PC-3 (cell line): ENCODE results near the gene MACROH2A1. TPM values are rescaled to one million over a fixed set of nuclear protein-coding genes. Genes with fewer than 3 reads are reported as not detected.

Source experiments
- ATAC-seq: fragments of 200-7000 bp; cut with Tn5 transposase; 2 replicates; pipeline ENCODE4 v1.9.1; 2020; ENCODE audit warnings: mild to moderate bottlenecking, moderate library complexity
- BruUV-seq: library from RNA; stranded (reverse); fragments of 400-500 nt; replicated peaks from 2 replicates; lab custom pipeline; 2021; lab: Mats Ljungman, UMichigan
- CTCF ChIA-PET: fragments of 300-600 bp; sonication (Branson Sonifier 250); formaldehyde crosslinking; loops from one replicate; lab custom pipeline; 2022; ENCODE audit warnings: antibody characterized with exemption; lab: Charles Lee
- POLR2A ChIA-PET: fragments of 300-600 bp; sonication (Branson Sonifier 250); formaldehyde crosslinking; loops from one replicate; lab custom pipeline; 2022; ENCODE audit warnings: antibody characterized with exemption; ENCODE audit not compliant: unreplicated experiment; lab: Charles Lee
- DNase-seq: peaks from one replicate; pipeline ENCODE4 v3.0.0-alpha.2; 2015
- H2AFZ ChIP-seq: fragments of 300-600 bp; sonication (generic); 2 replicates; pipeline ENCODE4 v1.6.0; 2016; ENCODE audit warnings: antibody characterized with exemption, low read length
- H3F3A ChIP-seq: fragments of 300-600 bp; sonication (generic); one replicate; pipeline ENCODE4 v1.6.0; 2017; ENCODE audit warnings: antibody characterized with exemption, low read length, control low read depth, mild to moderate bottlenecking; ENCODE audit not compliant: unreplicated experiment
- H3K27ac ChIP-seq: fragments of 300-600 bp; sonication (generic); 2 replicates; pipeline ENCODE4 v1.5.1; 2016; ENCODE audit warnings: mild to moderate bottlenecking, low read length
- H3K27me3 ChIP-seq: fragments of 300-600 bp; sonication (generic); 2 replicates; pipeline ENCODE4 v1.6.1; 2016; ENCODE audit warnings: low read length, mixed read lengths
- H3K36me3 ChIP-seq: fragments of 300-600 bp; sonication (generic); 2 replicates; pipeline ENCODE4 v1.6.1; 2016; ENCODE audit warnings: low read depth, mixed run types, low read length, mixed read lengths
- H3K4me1 ChIP-seq: fragments of 300-600 bp; sonication (generic); 2 replicates; pipeline ENCODE4 v1.5.1; 2016; ENCODE audit warnings: low read length; ENCODE audit not compliant: insufficient read depth
- H3K4me2 ChIP-seq: fragments of 300-600 bp; sonication (generic); 2 replicates; pipeline ENCODE4 v1.6.0; 2016; ENCODE audit warnings: low read length
- H3K4me3 ChIP-seq: fragments of 300-600 bp; sonication (generic); 2 replicates; pipeline ENCODE4 v1.5.1; 2016; ENCODE audit warnings: mild to moderate bottlenecking, low read length, mixed read lengths
- H3K79me2 ChIP-seq: fragments of 300-600 bp; sonication (generic); 2 replicates; pipeline ENCODE4 v1.6.1; 2017; ENCODE audit warnings: low read length, mixed read lengths
- H3K9ac ChIP-seq: fragments of 300-600 bp; sonication (generic); 2 replicates; pipeline ENCODE4 v1.6.0; 2016; ENCODE audit warnings: mild to moderate bottlenecking, low read length
- H3K9me2 ChIP-seq: fragments of 300-600 bp; sonication (generic); replicated peaks from 2 replicates; pipeline ENCODE4 v1.6.1; 2016; ENCODE audit warnings: mixed run types, low read length, mixed read lengths
- H3K9me3 ChIP-seq: fragments of 300-600 bp; sonication (generic); 2 replicates; pipeline ENCODE4 v1.6.1; 2016; ENCODE audit warnings: low read length, mixed read lengths
- H4K20me1 ChIP-seq: fragments of 300-600 bp; sonication (generic); 2 replicates; pipeline ENCODE4 v1.6.1; 2016; ENCODE audit warnings: low read length, mixed read lengths
- EZH2 ChIP-seq: fragments of 300-600 bp; sonication (generic); IDR thresholded peaks from one replicate; pipeline ENCODE4 v1.6.1; 2017; ENCODE audit warnings: antibody characterized with exemption, mild to moderate bottlenecking, low read length; ENCODE audit not compliant: unreplicated experiment
- EZH2phosphoT487 ChIP-seq: fragments of 300-600 bp; sonication (generic); IDR thresholded peaks from 2 replicates; pipeline ENCODE4 v1.6.1; 2018; ENCODE audit warnings: mild to moderate bottlenecking, antibody characterized with exemption, low read length, borderline replicate concordance
- intact Hi-C: fragments of 100-400 bp; cut with micrococcal nuclease; formaldehyde crosslinking; loops from 2 replicates; pipeline ENCODE4 v1.9.0; 2023
- total RNA-seq: library from RNA; depleted of rRNA; stranded (reverse); fragments of >200 nt; gene quantifications from 2 replicates; pipeline ENCODE4 v1.2.3, GENCODE V29; 2014
- TF ChIP-seq, protein P1 (sequence below): fragments of 300-600 bp; sonication (generic); conservative IDR thresholded peaks from 2 replicates; pipeline ENCODE4 v1.5.1; 2017; ENCODE audit warnings: antibody characterized with exemption, low read depth, mild to moderate bottlenecking, low read length

Gene MACROH2A1
- total RNA-seq, 1 experiment from 2014 or later: 388 TPM

DNA sequence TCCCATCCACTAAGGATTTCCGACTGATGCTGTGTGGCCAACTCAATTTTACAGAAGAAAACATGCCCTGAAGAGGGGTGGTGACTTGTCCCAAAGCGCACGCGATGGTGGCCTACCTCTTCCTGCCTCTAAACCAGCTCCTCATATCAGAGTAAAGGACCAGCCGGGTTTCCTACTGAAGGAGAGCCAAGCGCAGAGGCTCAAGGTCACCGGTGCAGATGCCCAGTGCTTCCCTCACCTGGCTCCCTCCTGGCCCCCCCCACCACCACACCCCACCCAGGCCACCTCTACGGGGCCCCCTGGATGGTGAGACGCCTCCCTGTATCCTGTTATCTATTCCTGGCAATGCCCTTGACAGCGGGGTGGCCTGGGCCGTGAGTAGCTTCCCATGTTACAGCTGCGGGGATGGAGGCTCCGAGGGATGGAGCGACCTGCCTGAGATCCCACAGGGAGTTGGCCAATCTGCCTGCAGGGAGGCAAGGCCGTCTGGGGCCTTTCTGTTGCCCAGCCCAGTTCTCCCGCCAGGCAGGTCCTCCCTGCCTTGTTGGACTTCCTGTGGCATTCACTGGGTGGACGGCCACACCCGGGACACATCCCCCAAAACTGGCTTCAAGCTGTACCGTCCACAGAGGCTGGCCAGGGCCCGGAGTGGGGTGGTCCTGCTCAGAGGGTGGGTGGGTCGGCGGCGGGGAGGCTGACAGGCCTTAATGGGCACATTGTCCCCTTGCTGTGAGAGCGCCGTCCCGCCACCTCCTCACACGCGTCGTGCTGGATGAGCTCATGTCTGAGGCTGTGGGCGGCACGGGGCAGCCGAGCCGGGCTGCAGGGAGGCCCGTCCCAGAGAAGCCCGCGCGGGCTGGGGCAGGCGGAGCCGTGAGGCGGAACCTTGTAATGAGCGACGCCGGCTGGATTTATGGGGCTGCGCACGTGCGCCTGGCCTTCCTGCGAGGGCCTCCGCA lies 72.5 kb downstream of the MACROH2A1 start:
- POLR2A ChIA-PET: no interaction called here

DNA sequence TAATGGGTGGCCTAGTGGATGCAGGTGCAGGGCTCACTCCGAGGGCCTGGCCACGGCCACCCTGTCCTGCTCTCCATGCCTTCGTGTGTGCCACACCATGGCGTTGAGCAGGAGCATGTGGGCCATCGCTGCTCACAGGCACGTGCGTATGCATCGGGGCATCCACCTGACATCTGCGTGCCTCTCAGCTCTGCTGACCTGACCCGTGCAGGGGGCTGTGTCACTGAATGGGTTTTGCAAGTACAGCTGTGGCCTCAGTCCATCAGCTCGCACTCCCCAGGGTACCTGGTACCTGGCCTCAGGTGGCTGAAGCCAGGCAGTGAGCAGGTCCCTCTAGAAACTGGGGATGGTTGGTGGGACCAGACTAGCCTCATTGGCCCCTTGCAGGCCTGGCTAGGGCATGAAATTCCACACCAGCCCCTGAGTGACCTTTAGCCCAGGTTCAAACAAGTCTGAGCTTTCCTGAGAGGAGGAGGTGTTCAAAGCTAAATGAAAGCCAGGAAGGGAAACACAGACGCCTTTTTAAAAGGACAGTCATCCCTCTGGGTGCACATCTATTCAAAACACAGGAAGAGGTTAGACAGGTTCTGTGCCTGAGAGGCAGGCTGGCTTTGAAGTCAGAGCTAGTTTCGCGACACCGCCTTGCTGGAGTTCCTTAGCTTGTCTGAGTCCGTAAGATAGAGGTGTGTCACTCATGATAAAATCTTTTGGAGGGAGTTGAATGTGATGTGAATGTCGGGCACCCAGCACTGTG lies 74.0 kb downstream of the MACROH2A1 start:
- H3K4me1 ChIP-seq: peaks cover 22% of the 10 kb centered on the region
- no peaks in the 10 kb centered on the region for H3K27me3 ChIP-seq
- intact Hi-C loops: loop anchor here (2.0 to 5.0 kb wide), 2 partner anchors 14 to 78 kb away; no protein-coding TSS in a partner anchor
- no TSS peak for BruUV-seq
- H3K27ac ChIP-seq: no peak overlapping the region
- H4K20me1 ChIP-seq: no peaks in the 10 kb centered on the region
- H3K79me2 ChIP-seq: no peaks in the 10 kb centered on the region
- ATAC-seq (0 out of 2 replicates have a peak, but pooled peaks have one; percentile 8), DNase-seq (peak; percentile 60)
- H2AFZ ChIP-seq: no peak overlapping the region
- POLR2A ChIA-PET: interaction anchor here (0.5 kb wide), 1 partner anchor 131 kb away, joined by 4 read pairs; no protein-coding TSS in a partner anchor
- H3K9me2 ChIP-seq: no peaks in the 10 kb centered on the region
- CTCF ChIA-PET: no interaction called here
- H3K4me3 ChIP-seq: no peak overlapping the region
- H3K9ac ChIP-seq: no peak overlapping the region
- H3F3A ChIP-seq: no peaks in the 10 kb centered on the region
- H3K36me3 ChIP-seq: no peaks in the 10 kb centered on the region
- H3K4me2 ChIP-seq: no peak overlapping the region
- TF ChIP-seq, protein P1, sequence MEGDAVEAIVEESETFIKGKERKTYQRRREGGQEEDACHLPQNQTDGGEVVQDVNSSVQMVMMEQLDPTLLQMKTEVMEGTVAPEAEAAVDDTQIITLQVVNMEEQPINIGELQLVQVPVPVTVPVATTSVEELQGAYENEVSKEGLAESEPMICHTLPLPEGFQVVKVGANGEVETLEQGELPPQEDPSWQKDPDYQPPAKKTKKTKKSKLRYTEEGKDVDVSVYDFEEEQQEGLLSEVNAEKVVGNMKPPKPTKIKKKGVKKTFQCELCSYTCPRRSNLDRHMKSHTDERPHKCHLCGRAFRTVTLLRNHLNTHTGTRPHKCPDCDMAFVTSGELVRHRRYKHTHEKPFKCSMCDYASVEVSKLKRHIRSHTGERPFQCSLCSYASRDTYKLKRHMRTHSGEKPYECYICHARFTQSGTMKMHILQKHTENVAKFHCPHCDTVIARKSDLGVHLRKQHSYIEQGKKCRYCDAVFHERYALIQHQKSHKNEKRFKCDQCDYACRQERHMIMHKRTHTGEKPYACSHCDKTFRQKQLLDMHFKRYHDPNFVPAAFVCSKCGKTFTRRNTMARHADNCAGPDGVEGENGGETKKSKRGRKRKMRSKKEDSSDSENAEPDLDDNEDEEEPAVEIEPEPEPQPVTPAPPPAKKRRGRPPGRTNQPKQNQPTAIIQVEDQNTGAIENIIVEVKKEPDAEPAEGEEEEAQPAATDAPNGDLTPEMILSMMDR: no peak
- TF ChIP-seq EZH2 (no peak), EZH2phosphoT487 (no peak)
- H3K9me3 ChIP-seq: no peaks in the 10 kb centered on the region

More for the DNA sequence above, 72.5 kb downstream of the MACROH2A1 start:
- no peaks in the 10 kb centered on the region for H3K9me3 ChIP-seq
- no peaks in the 10 kb centered on the region for H4K20me1 ChIP-seq
- no peak overlapping the region for H3K4me3 ChIP-seq
- peaks cover 22% of the 10 kb centered on the region for H3K4me1 ChIP-seq
- H3K9ac ChIP-seq: no peak overlapping the region
- H3K36me3 ChIP-seq: peaks cover 5% of the 10 kb centered on the region; the same call in 1 of the 2 replicates
- ATAC-seq: no peak
- CTCF ChIA-PET: no interaction called here
- H3K4me2 ChIP-seq: no peak overlapping the region
- intact Hi-C loops: no loop called here
- H3K27ac ChIP-seq: no peak overlapping the region
- no peak for DNase-seq
- no peaks in the 10 kb centered on the region for H3K9me2 ChIP-seq
- BruUV-seq: no TSS peak
- no peaks in the 10 kb centered on the region for H3F3A ChIP-seq
- no peaks in the 10 kb centered on the region for H3K79me2 ChIP-seq
- TF ChIP-seq, protein P1: no peak
- TF ChIP-seq EZH2phosphoT487 (no peak), EZH2 (no peak)
- no peaks in the 10 kb centered on the region for H3K27me3 ChIP-seq
- H2AFZ ChIP-seq: no peak overlapping the region
